Effector memory CD8-positive, alpha-beta T cell (primary cell): ENCODE measurements around the gene GPR4.
"Not testable (repeated sequence)": the region's sequence is repeated elsewhere in the genome, so short reads cannot be mapped to it uniquely, and the experiment has no call there.

Experiments used
- ATAC-seq: fragments of 150-1000 bp; cut with Tn5 transposase; replicated peaks from 2 replicates; pipeline ENCODE4 v1.10.0; 2021; ENCODE audit warnings: mild to moderate bottlenecking, moderate library complexity
- DNase-seq, 3 experiments: peaks; one replicate each; pipeline ENCODE4 v3.0.0; 2021
- H3K27ac Mint-ChIP-seq, 2 donors: one replicate each; pipeline ENCODE4 v1.8.0; 2022; ENCODE audit warnings: mild to moderate bottlenecking in 2 of 2, mixed read lengths in 2 of 2, moderate library complexity in 2 of 2
- H3K27me3 Mint-ChIP-seq, 2 donors: one replicate each; pipeline ENCODE4 v1.8.0; 2022; ENCODE audit warnings: mixed read lengths in 2 of 2
- H3K36me3 Mint-ChIP-seq: one replicate; pipeline ENCODE4 v1.8.0; 2022; ENCODE audit warnings: mild to moderate bottlenecking, moderate library complexity, mixed read lengths; ENCODE audit not compliant: insufficient read depth
- H3K4me1 Mint-ChIP-seq, 2 donors: one replicate each; pipeline ENCODE4 v1.8.0; 2022; ENCODE audit warnings: low read depth in 2 of 2, mixed read lengths in 2 of 2
- H3K4me3 Mint-ChIP-seq, 2 donors: one replicate each; pipeline ENCODE4 v1.8.0; 2022; ENCODE audit warnings: mild to moderate bottlenecking in 2 of 2, mixed read lengths in 2 of 2, moderate library complexity in 2 of 2
- H3K9me3 Mint-ChIP-seq, 2 donors: one replicate each; pipeline ENCODE4 v1.8.0; 2022; ENCODE audit warnings: mixed read lengths in 2 of 2

The GPR4 gene

DNA sequence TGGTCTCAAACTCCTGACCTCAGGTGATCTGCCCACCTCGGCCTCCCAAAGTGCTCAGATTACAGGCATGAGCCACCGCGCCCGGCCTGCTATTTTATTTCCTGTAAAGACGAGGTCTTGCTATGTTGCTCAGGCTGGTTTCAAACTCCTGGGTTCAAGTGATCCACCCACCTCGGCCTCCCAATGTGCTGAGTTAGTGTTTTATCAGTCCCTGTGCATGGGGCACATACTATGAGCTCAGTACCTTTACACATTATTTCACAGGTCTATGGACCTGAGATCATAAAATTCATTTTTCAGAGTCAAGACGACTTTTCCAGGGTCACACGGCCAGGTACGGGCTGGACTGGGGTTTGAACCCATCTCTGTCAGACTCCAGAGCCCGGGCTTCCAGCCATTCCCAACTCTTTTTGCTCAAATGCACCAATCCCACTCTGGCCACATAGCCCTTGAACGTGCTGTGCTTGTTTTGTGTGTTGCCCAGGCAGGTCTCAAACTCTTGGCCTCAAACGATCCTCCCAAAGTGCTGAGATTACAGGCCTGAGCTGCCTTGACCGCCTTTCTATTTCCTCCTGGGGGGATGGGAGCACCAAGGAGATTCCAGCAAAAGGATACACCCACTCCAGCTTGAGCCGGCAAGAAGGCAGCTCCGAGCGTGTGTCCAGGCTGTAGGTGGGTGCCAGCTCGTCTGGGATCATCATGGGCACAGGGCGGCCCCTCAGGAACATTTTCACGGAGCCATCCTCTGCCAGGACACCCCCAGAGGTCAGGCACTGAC is 36.1 kb upstream of the GPR4 start:
- Mint-ChIP-seq H3K4me3 (peak overlapping the region; percentile 96 to 97), H3K27me3 (no peaks in the 10 kb centered on the region), H3K4me1 (peaks cover 30 to 37% of the 10 kb centered on the region in 2 donors), H3K36me3 (peaks cover 32% of the 10 kb centered on the region), H3K27ac (peak overlapping the region; percentile 91 to 94), H3K9me3 (no peaks in the 10 kb centered on the region)
- ATAC-seq (no peak), DNase-seq (no peak)

DNA sequence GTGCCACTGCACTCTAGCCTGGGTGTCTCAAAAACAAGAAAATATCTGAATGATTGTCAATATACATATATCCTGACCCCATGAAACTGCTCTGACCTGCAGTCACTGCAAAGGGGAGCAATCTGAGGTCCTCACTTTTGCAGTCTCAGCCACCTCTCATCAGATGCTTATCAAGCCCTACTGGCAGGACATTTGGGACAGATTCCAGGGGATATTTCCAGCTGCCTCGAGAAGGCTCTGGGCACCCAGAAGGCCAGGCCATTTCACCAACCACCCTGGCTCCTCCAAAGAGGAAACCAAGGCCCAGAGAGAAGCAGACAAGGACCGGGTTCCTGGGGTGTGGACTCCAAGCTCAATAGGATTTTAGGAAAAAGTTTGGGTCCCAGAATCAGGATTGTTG is 34.9 kb upstream of the GPR4 start:
- DNase-seq (no peak), ATAC-seq (no peak)
- H3K27ac Mint-ChIP-seq, result no peak overlapping the region
- H3K36me3 Mint-ChIP-seq, result peaks cover 30% of the 10 kb centered on the region
- H3K27me3 Mint-ChIP-seq, result no peaks in the 10 kb centered on the region
- no peak overlapping the region for H3K4me3 Mint-ChIP-seq
- H3K4me1 Mint-ChIP-seq, result peaks cover 21 to 28% of the 10 kb centered on the region in 2 donors
- H3K9me3 Mint-ChIP-seq, result no peaks in the 10 kb centered on the region

DNA sequence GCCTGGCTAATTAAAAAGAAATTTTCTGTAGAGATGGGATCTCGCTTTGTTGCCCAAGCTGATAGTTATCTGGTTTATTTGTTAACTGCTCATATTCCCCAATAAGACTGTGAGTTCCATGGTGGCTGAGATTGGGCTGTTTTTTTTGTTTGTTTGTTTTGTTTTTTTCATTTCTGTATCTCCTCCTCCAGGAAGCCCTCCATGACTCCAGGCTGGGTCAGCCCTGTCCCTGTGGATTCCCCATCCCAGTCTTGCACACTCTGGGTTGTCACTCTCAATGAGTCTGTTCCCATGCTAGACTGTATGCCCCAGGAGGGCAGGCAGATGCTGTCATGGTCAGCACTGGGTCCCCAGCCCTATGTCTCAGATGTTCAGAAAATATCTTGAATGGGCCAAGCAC is 34.3 kb upstream of the GPR4 start:
- Mint-ChIP-seq H3K36me3 (peaks cover 25% of the 10 kb centered on the region), H3K4me3 (no peak overlapping the region), H3K4me1 (peaks cover 15 to 22% of the 10 kb centered on the region in 2 donors), H3K27me3 (no peaks in the 10 kb centered on the region), H3K9me3 (no peaks in the 10 kb centered on the region), H3K27ac (no peak overlapping the region)
- ATAC-seq (no peak), DNase-seq (no peak)

- Mint-ChIP-seq H3K36me3 (peaks cover 32% of the 10 kb centered on the region), H3K27ac (no peak overlapping the region), H3K4me3 (no peak overlapping the region), H3K27me3 (no peaks in the 10 kb centered on the region), H3K9me3 (no peaks in the 10 kb centered on the region), H3K4me1 (no peaks in the 10 kb centered on the region)
- ATAC-seq (no peak), DNase-seq (peak in 1 of 3 experiments; percentile 16)
Observed at GRCh38 chr19:45632468-45633196, 30.6 kb upstream of the GPR4 start.

GRCh38 chr19:45630463-45630862 is 28.5 kb upstream of the GPR4 start:
- no peak overlapping the region for H3K4me3 Mint-ChIP-seq
- no peaks in the 10 kb centered on the region for H3K9me3 Mint-ChIP-seq
- no peak overlapping the region for H3K27ac Mint-ChIP-seq
- peaks cover 0 to 2% of the 10 kb centered on the region in 2 donors for H3K4me1 Mint-ChIP-seq
- peaks cover 51% of the 10 kb centered on the region for H3K36me3 Mint-ChIP-seq
- no peak for DNase-seq
- H3K27me3 Mint-ChIP-seq, result no peaks in the 10 kb centered on the region
- ATAC-seq, result no peak

GRCh38 chr19:45629704-45630103 is 27.7 kb upstream of the GPR4 start:
- DNase-seq (no peak), ATAC-seq (no peak)
- Mint-ChIP-seq H3K27me3 (no peaks in the 10 kb centered on the region), H3K9me3 (no peaks in the 10 kb centered on the region), H3K27ac (no peak overlapping the region), H3K4me1 (peaks cover 0 to 3% of the 10 kb centered on the region in 2 donors), H3K4me3 (no peak overlapping the region), H3K36me3 (peaks cover 52% of the 10 kb centered on the region)

- H3K4me1 Mint-ChIP-seq, DNase-seq: not testable (repeated sequence)
Observed at GRCh38 chr19:45628219-45628618, 26.2 kb upstream of the GPR4 start.

DNA sequence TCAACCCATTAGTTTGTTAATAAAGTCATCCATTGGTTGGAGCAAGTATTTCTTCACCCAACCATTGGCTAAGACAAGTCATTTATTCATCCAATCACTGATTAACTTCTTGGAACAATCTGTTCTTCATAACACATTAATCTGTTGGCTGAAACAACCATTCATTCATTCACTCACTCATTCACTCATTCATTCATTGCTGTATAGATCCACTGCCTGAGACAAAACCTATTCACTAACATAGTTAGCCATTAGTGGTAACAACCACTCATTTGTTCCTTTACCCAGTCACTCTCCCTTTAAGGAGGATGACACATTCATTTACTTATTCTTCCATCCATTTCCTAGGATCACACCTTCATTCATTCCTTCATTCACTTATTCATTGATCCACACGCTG is 22.0 kb upstream of the GPR4 start:
- peaks cover 66% of the 10 kb centered on the region for H3K36me3 Mint-ChIP-seq
- H3K27me3 Mint-ChIP-seq, result no peaks in the 10 kb centered on the region
- no peak overlapping the region for H3K4me3 Mint-ChIP-seq
- DNase-seq (no peak), ATAC-seq (no peak)
- peak overlapping the region in 1 of 2 donors; percentile 0 for H3K27ac Mint-ChIP-seq
- no peaks in the 10 kb centered on the region for H3K9me3 Mint-ChIP-seq
- H3K4me1 Mint-ChIP-seq, result peaks cover 0 to 9% of the 10 kb centered on the region in 2 donors

More at GRCh38 chr19:45628219-45628618, 26.2 kb upstream of the GPR4 start:
- peaks cover 55% of the 10 kb centered on the region for H3K36me3 Mint-ChIP-seq
- H3K27ac Mint-ChIP-seq, H3K9me3 Mint-ChIP-seq, ATAC-seq, H3K27me3 Mint-ChIP-seq, H3K4me3 Mint-ChIP-seq: not testable (repeated sequence)

DNA sequence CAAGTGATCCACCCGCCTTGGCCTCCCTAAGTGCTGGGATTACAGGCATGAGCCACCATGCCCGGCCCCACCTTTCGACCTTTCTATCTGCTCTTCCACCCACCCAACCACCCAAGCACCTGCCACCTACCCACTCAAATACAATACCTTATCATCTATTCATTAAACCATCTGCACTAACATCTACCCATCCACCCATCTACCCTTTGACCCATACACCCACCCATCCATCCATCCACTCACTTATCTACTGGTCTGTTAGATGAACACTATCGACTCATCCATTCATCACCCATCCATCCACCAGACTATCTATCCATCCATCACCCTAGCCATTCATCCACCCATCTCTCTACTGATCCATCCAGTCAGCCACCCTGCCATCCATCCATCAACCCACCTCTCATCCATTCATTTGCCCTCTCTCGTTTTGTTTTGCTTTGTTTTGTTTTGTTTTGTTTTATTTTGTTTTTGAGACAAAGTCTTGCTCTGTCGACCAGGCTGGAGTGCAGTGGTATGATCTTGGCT is 20.0 kb upstream of the GPR4 start:
- DNase-seq, result no peak
- H3K9me3 Mint-ChIP-seq, result no peaks in the 10 kb centered on the region
- H3K27me3 Mint-ChIP-seq, result no peaks in the 10 kb centered on the region
- peaks cover 58% of the 10 kb centered on the region for H3K36me3 Mint-ChIP-seq
- H3K27ac Mint-ChIP-seq, result no peak overlapping the region
- no peak for ATAC-seq
- H3K4me3 Mint-ChIP-seq, result no peak overlapping the region
- peaks cover 0 to 9% of the 10 kb centered on the region in 2 donors for H3K4me1 Mint-ChIP-seq

DNA sequence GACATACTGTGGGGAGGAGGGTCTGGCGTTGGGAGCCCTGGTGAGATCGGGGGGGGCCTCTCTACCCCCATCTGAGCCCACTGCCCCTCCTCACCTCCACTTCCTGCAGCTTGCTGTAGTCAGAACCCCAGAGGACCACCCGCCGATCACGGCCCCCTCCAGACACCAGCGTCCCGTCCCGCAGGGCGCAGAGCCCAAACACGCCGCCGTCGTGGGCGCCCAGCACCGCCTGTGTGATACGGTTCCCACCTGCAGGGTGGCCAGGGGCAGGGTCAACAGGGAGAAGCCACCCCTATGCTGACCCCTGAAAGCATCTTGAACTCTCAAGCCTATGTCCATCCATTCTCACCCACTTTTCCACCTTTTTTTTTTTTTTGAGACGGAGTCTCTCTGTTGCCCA is 19.4 kb upstream of the GPR4 start:
- Mint-ChIP-seq H3K27ac (peak overlapping the region; percentile 33 to 65), H3K4me3 (no peak overlapping the region), H3K36me3 (peaks cover 54% of the 10 kb centered on the region), H3K9me3 (no peaks in the 10 kb centered on the region), H3K4me1 (peaks cover 0 to 9% of the 10 kb centered on the region in 2 donors), H3K27me3 (no peaks in the 10 kb centered on the region)
- no peak for DNase-seq
- ATAC-seq, result no peak

- no peaks in the 10 kb centered on the region for H3K9me3 Mint-ChIP-seq
Observed at GRCh38 chr19:45616704-45617017, 14.6 kb upstream of the GPR4 start.

DNA sequence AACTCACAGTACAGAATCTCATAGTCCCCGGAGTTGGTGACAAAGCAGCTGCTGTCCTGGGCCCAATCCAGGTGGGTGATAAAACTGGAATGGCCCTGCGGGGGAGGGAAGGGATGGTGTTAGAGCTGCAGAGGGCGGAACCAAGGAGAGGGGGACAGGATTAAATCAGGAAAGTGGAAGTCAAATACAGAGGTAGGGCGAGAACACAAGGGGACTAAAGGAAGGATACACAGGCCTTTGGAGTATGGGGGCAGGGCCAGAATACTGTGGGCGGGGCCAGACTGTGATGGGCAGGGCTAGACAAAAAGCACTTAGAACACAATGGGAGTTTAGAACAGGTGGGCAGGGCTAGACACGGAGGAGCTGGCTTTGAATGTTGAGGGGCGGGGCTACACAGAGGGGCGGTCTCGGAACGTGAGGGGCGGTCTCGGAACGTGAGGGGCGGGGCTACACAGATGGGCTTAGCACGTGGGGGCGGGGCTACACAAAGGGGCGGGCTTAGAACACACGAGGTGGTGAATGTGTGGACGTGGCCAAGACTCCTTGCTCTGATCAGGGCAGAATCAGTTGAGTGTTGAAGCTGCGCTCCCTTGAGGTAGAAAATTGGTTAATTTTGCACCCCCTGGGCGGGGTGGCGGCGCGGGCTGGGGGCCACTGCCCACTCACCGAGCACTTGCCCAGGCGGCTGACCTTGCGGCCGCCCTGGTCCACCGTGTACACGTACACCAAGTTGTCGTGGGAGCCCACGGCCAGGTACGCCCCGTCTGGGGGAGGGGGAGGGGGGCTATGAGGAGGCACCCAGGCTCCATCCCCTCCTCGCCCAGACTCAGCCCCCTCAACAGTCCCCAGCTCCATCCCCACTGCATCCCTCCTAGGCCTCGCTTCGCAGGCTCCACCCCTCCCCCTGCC is 14.0 kb upstream of the GPR4 start:
- ATAC-seq (peak; percentile 91), DNase-seq (peak; percentile 74 to 80 (median 77))
- Mint-ChIP-seq H3K4me3 (no peak overlapping the region), H3K27ac (peak overlapping the region in 1 of 2 donors; percentile 86), H3K36me3 (peaks cover 63% of the 10 kb centered on the region), H3K27me3 (no peaks in the 10 kb centered on the region), H3K9me3 (no peaks in the 10 kb centered on the region), H3K4me1 (peaks cover 16% of the 10 kb centered on the region in 2 donors)

More at GRCh38 chr19:45616704-45617017, 14.6 kb upstream of the GPR4 start:
- ATAC-seq, result no peak
- Mint-ChIP-seq H3K27me3 (no peaks in the 10 kb centered on the region), H3K4me3 (no peak overlapping the region), H3K27ac (no peak overlapping the region), H3K4me1 (peaks cover 16% of the 10 kb centered on the region in 2 donors), H3K36me3 (peaks cover 61% of the 10 kb centered on the region)
- no peak for DNase-seq

- DNase-seq, ATAC-seq, H3K27me3 Mint-ChIP-seq, H3K4me3 Mint-ChIP-seq, H3K9me3 Mint-ChIP-seq: not testable (repeated sequence)
- Mint-ChIP-seq H3K36me3 (peaks cover 60% of the 10 kb centered on the region), H3K4me1 (peaks cover 16% of the 10 kb centered on the region in 2 donors), H3K27ac (peak overlapping the region in 1 of 2 donors; percentile 88)
Observed at GRCh38 chr19:45615056-45615455, 13.0 kb upstream of the GPR4 start.
